ENCODE data around the gene SLC35F2. TPM values are rescaled to one million over a fixed set of nuclear protein-coding genes. Genes with fewer than 3 reads are reported as not detected.
"Not testable (repeated sequence)": the region's sequence is repeated elsewhere in the genome, so short reads cannot be mapped to it uniquely, and the experiment has no call there.

Gene SLC35F2
- total and polyA plus RNA-seq, 2 donors = 2.6 to 5.1 TPM

- Histone ChIP-seq H3K4me3 (ENCODE audit: low read depth, low read length) (no peak overlapping the region), H3K4me1 (ENCODE audit: insufficient read depth) (no peaks in the 10 kb centered on the region), H3K36me3 (ENCODE audit: insufficient read depth) (no peaks in the 10 kb centered on the region), H3K27ac (ENCODE audit: low read depth) (no peak overlapping the region)
- DNase-seq (ENCODE audit: extremely low spot score) = no peak
- 76% methylated on average over 10 of the region's 10 CpGs for WGBS
Measured at GRCh38 chr11:107856180-107856980, 2.2 kb downstream of the SLC35F2 start.

- no peaks in the 10 kb centered on the region for H3K4me1 ChIP-seq (ENCODE audit: insufficient read depth)
- no peak overlapping the region for H3K4me3 ChIP-seq (ENCODE audit: low read depth, low read length)
- WGBS = 93% methylated on average over 6 of the region's 6 CpGs
- no peak for DNase-seq (ENCODE audit: extremely low spot score)
- no peaks in the 10 kb centered on the region for H3K36me3 ChIP-seq (ENCODE audit: insufficient read depth)
- H3K27ac ChIP-seq (ENCODE audit: low read depth) = no peak overlapping the region
Measured at GRCh38 chr11:107853070-107853469, 5.5 kb downstream of the SLC35F2 start.

GRCh38 chr11:107851704-107852310 is 6.8 kb downstream of the SLC35F2 start:
- no peak for DNase-seq (ENCODE audit: extremely low spot score)
- Histone ChIP-seq H3K4me1 (ENCODE audit: insufficient read depth) (no peaks in the 10 kb centered on the region), H3K4me3 (ENCODE audit: low read depth, low read length) (no peak overlapping the region), H3K36me3 (ENCODE audit: insufficient read depth) (no peaks in the 10 kb centered on the region), H3K27ac (ENCODE audit: low read depth) (no peak overlapping the region)
- 69% methylated on average over 4 of the region's 4 CpGs for WGBS

GRCh38 chr11:107849790-107850189 is 8.8 kb downstream of the SLC35F2 start:
- Histone ChIP-seq H3K36me3 (ENCODE audit: insufficient read depth) (no peaks in the 10 kb centered on the region), H3K27ac (ENCODE audit: low read depth) (no peak overlapping the region), H3K4me3 (ENCODE audit: low read depth, low read length) (no peak overlapping the region), H3K4me1 (ENCODE audit: insufficient read depth) (no peaks in the 10 kb centered on the region)
- DNase-seq (ENCODE audit: extremely low spot score) = no peak

GRCh38 chr11:107848345-107848744 is 10.2 kb downstream of the SLC35F2 start:
- WGBS = 65% methylated on average over 1 of the region's 1 CpG
- DNase-seq (ENCODE audit: extremely low spot score) = no peak

GRCh38 chr11:107847184-107847583 is 11.4 kb downstream of the SLC35F2 start:
- H3K27ac ChIP-seq (ENCODE audit: low read depth) = no peak overlapping the region
- WGBS = 97% methylated on average over 2 of the region's 2 CpGs
- no peaks in the 10 kb centered on the region for H3K4me1 ChIP-seq (ENCODE audit: insufficient read depth)
- H3K36me3 ChIP-seq (ENCODE audit: insufficient read depth) = no peaks in the 10 kb centered on the region
- no peak for DNase-seq (ENCODE audit: extremely low spot score)
- H3K4me3 ChIP-seq (ENCODE audit: low read depth, low read length) = no peak overlapping the region

More at GRCh38 chr11:107848345-107848744, 10.2 kb downstream of the SLC35F2 start:
- H3K36me3 ChIP-seq (ENCODE audit: insufficient read depth) = no peaks in the 10 kb centered on the region
- H3K4me3 ChIP-seq (ENCODE audit: low read depth, low read length) = no peak overlapping the region
- no peak overlapping the region for H3K27ac ChIP-seq (ENCODE audit: low read depth)
- no peaks in the 10 kb centered on the region for H3K4me1 ChIP-seq (ENCODE audit: insufficient read depth)

GRCh38 chr11:107844041-107844440 is 14.5 kb downstream of the SLC35F2 start:
- peaks cover 1% of the 10 kb centered on the region for H3K4me1 ChIP-seq (ENCODE audit: insufficient read depth)
- H3K36me3 ChIP-seq (ENCODE audit: insufficient read depth) = no peaks in the 10 kb centered on the region
- DNase-seq (ENCODE audit: extremely low spot score) = no peak
- H3K27ac ChIP-seq (ENCODE audit: low read depth) = no peak overlapping the region
- no peak overlapping the region for H3K4me3 ChIP-seq (ENCODE audit: low read depth, low read length)
- WGBS = 96% methylated on average over 7 of the region's 7 CpGs

GRCh38 chr11:107842412-107843100 is 16.0 kb downstream of the SLC35F2 start:
- no peak overlapping the region for H3K4me3 ChIP-seq (ENCODE audit: low read depth, low read length)
- no peaks in the 10 kb centered on the region for H3K36me3 ChIP-seq (ENCODE audit: insufficient read depth)
- no peak overlapping the region for H3K27ac ChIP-seq (ENCODE audit: low read depth)
- no peak for DNase-seq (ENCODE audit: extremely low spot score)
- peaks cover 1% of the 10 kb centered on the region for H3K4me1 ChIP-seq (ENCODE audit: insufficient read depth)
- 85% methylated on average over 8 of the region's 8 CpGs for WGBS

- no peak for DNase-seq (ENCODE audit: extremely low spot score)
- Histone ChIP-seq H3K4me1 (ENCODE audit: insufficient read depth) (peaks cover 1% of the 10 kb centered on the region), H3K4me3 (ENCODE audit: low read depth, low read length) (no peak overlapping the region), H3K36me3 (ENCODE audit: insufficient read depth) (no peaks in the 10 kb centered on the region), H3K27ac (ENCODE audit: low read depth) (no peak overlapping the region)
- 31% methylated on average over 2 of the region's 2 CpGs for WGBS
Measured at GRCh38 chr11:107840129-107840484, 18.5 kb downstream of the SLC35F2 start.

GRCh38 chr11:107836851-107837250 is 21.7 kb downstream of the SLC35F2 start:
- H3K27ac ChIP-seq (ENCODE audit: low read depth) = no peak overlapping the region
- peaks cover 1% of the 10 kb centered on the region for H3K4me1 ChIP-seq (ENCODE audit: insufficient read depth)
- no peak overlapping the region for H3K4me3 ChIP-seq (ENCODE audit: low read depth, low read length)
- H3K36me3 ChIP-seq (ENCODE audit: insufficient read depth) = no peaks in the 10 kb centered on the region
- no peak for DNase-seq (ENCODE audit: extremely low spot score)
- WGBS = 46% methylated on average over 3 of the region's 3 CpGs

- H3K27ac ChIP-seq (ENCODE audit: low read depth) = no peak overlapping the region
- H3K4me1 ChIP-seq (ENCODE audit: insufficient read depth) = no peaks in the 10 kb centered on the region
- 75% methylated on average over 6 of the region's 6 CpGs for WGBS
- DNase-seq (ENCODE audit: extremely low spot score) = no peak
- no peaks in the 10 kb centered on the region for H3K36me3 ChIP-seq (ENCODE audit: insufficient read depth)
- H3K4me3 ChIP-seq (ENCODE audit: low read depth, low read length) = no peak overlapping the region
Measured at GRCh38 chr11:107834995-107835394, 23.6 kb downstream of the SLC35F2 start.

- WGBS = 29% methylated on average over 6 of the region's 6 CpGs
- DNase-seq (ENCODE audit: extremely low spot score); H3K27ac ChIP-seq (ENCODE audit: low read depth); H3K36me3 ChIP-seq (ENCODE audit: insufficient read depth); H3K4me1 ChIP-seq (ENCODE audit: insufficient read depth); H3K4me3 ChIP-seq (ENCODE audit: low read depth, low read length): not testable (repeated sequence)
Measured at GRCh38 chr11:107833926-107834325, 24.7 kb downstream of the SLC35F2 start.

- no peak for DNase-seq (ENCODE audit: extremely low spot score)
- H3K4me3 ChIP-seq (ENCODE audit: low read depth, low read length) = no peak overlapping the region
- no peaks in the 10 kb centered on the region for H3K4me1 ChIP-seq (ENCODE audit: insufficient read depth)
- H3K36me3 ChIP-seq (ENCODE audit: insufficient read depth) = no peaks in the 10 kb centered on the region
- no peak overlapping the region for H3K27ac ChIP-seq (ENCODE audit: low read depth)
- 84% methylated on average over 5 of the region's 5 CpGs for WGBS
Measured at GRCh38 chr11:107830915-107831540, 27.6 kb downstream of the SLC35F2 start.

Measured in urinary bladder (tissue), 4 donors.